GM18858 (cell line): ENCODE data around the gene PERP.

Source experiments
- ATAC-seq: cut with Tn5 transposase; IDR thresholded peaks from one replicate; pipeline ENCODE4 v1.9.1; 2021; ENCODE audit not compliant: unreplicated experiment

The PERP gene

DNA sequence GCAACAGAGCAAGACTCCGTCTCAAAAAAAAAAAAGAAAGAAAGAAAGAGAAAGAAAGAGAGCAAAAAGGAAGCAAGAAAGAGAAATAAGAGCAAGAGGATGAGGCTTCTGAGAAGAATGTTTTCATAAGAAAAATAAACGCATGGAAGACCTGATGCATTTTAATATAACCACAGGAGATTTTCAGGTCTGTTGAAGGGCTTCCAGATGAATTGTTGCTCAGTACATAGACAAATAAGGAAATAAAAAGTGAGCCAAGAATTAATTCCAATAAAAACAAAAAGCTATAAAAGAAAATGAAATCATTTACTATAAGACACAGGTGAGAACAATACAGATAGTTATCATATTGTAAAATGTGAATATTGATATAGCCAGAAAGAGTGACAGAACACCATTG lies 43.5 kb downstream of the PERP start:
- no peak for ATAC-seq

DNA sequence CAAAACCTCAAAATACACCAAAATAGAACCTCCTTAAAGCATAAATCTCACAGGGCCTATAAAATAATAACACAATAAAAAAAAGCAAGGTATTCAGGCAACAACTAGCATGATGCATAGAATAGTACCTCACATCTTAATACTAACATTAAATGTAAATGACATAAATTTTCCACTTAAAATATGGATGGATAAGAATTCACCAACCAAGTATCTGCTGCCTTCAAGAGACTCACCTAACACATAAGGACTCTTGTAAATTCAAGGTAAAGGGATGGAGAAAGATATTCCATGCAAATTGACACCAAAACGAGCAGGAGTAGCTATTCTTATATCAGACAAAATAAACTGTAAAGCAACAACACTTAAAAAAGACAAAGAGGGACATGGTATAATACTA lies 52.2 kb downstream of the PERP start:
- ATAC-seq, result no peak

DNA sequence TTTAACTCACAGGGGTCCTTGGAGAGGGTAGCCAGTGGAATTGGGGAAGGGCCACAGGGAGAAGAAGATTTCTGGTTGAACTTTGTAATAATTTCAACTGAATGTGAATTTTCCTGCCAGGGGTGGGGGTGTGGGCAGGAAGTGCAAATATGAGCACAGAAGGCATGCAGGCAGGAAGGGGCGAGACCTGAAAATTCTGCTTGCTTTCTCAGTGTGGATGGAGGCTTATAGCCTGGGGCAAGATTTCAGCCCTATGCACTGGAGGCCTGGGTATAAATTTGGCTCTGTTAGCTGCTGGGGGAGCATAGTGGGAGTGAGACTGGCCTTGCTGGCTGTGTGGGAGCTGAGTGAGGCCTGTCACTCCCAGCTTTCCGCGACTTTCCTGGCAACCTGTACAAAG lies 54.4 kb downstream of the PERP start:
- no peak for ATAC-seq

DNA sequence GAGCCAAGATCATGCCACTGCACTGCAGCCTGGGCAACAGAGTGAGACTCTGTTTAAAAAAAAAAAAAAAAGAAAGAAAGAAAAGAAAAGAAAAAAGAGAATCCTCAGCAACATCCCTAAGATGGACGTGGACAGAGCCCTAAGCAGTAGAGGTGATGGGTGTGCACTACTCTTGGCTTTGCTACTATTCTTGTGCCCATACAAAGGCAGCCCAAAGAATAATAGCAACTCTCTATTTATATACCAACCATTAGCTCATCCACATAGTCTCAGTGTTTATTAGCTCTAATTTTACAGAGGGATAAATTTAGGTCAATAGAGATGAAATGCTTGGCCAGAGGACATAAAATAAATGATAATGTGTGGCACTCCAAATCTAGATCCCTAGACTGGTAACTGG lies 62.2 kb downstream of the PERP start:
- ATAC-seq, result no peak

DNA sequence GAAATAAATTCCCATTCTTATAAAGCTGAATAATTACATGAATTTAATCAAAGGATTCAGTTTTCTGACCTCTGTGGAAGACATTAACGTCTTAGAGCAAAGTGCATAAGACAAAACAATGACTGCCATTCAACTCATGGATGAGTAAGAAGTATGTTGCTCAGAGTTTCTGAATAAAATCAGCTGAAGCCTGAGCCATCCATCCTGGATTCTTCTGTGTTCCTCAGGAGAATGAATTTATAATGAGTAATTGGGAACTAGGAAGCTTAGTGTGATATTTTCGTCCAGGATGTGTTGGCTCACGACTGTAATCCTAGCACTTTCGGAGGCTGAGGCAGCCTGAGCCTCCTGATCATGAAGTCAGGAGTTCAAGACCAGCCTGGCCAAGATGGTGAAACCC lies 62.8 kb downstream of the PERP start:
- ATAC-seq, result no peak
